ENCODE results near the gene MAP2K2.
"Not testable (repeated sequence)": the region's sequence is repeated elsewhere in the genome, so short reads cannot be mapped to it uniquely, and the experiment has no call there.

The MAP2K2 gene

GRCh38 chr19:4123615-4124568 lies at the start of gene MAP2K2:
TSS of gene MAP2K2 (minus strand) at chr19:4124122. CDS start at chr19:4123875, 247 bp downstream.
- DNase-seq = peak; percentile 88

GRCh38 chr19:4172861-4173473 lies 49.0 kb upstream of the MAP2K2 start:
- DNase-seq = no peak

DNA sequence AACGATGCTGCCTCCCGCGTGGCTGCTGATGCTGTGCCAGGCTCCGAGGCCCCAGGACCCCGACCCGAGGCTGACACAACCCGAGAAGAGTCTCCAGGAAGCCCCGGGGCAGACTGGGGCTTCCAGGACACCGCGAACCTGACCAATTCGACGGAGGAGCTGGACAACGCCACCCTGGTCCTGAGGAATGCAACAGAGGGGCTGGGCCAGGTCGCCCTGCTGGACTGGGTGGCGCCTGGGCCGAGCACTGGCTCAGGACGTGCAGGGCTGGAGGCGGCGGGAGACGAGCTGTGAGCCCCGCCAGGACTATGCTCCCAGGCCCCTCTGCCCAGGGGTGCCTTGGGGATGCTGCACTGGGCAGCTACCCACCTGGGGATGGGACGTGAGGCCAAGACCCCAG lies 47.8 kb upstream of the MAP2K2 start:
- no peak for DNase-seq

DNA sequence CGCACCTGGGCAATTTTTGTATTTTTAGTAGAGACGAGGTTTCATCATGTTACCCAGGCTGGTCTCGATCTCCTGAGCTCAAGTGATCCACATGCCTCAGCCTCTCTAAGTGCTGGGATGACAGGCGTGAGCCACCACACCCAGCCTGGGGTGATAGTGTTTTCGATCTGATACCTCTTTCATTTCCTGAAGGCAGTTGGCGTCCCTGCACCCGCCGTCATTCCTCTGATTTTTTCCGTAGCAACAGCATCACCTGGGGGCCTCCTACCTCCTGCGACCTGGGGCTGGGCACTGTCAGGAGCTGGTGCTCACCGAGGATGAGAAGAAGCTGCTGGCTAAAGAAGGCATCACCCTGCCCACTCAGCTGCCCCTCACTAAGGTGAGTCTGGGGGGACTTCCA lies 40.3 kb upstream of the MAP2K2 start:
- DNase-seq = no peak

DNA sequence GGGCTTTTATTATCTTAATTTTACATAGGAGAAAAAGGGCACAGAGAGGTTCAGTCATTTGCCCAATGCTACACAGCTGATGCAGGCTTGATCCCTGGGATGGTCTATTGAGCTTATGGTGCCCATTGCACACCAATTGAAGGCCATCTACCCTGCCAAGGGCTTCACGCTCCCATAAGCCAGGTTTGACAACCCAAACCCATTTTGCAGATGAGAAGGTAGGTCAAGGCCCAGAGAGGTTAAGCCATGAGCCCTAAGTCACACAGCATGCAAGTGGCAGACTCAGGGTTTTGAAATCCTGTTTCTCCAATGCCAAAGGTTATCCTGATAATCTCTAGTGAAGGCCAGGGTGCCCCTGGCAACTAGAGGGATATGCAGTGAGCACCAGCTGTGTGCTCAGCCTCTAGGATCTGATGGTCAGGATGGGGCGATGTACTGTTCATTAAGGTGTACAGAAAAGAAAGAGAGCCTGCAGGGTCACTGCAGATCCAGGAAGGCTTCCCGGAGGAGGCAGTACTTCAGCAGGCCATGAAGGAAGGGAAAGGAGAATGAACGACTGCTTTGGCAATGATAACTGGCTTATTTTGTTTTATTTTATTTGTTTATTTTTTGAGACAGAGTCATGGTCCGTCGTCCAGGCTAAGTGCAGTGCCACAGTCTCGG lies 37.6 kb upstream of the MAP2K2 start:
- DNase-seq = no peak

DNA sequence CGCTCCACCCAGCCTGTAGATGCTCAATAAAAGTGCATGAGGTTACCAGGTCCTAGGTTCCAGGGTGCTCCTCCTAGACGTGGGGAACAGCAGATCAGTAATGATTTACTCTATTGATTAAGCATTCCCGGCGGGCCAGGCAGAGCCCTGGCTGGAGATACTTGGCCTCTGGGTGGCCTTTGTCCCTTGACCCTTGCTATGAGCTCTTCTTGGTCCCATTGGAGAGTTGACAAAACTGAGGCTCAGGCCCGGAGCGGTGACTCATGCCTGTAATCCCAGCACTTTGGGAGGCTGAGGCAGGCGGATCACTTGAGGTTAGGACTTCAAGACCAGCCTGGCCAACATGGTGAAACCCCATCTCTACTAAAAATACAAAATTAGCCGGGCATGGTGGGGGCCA lies 34.0 kb upstream of the MAP2K2 start:
- DNase-seq = not testable (repeated sequence)

DNA sequence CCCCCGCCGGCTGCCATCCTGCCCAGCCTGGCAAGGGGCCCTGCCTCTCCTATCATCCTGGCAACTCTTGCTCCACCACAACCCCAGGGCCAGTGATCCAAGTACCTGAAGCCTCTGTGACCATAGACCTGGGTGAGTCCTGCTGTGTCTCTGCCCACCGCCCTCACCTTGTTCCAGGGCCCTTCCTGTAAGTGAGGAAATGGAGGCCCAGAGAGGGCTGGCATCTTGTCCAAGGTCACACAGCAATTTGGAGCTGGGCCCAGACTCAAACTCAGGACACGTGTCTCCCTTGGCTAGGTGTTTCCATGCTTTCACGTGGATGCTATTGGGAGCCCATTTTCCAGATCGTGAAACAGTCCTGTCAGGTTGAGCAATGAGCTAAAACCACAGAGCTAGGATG lies 33.2 kb upstream of the MAP2K2 start:
- no peak for DNase-seq

DNA sequence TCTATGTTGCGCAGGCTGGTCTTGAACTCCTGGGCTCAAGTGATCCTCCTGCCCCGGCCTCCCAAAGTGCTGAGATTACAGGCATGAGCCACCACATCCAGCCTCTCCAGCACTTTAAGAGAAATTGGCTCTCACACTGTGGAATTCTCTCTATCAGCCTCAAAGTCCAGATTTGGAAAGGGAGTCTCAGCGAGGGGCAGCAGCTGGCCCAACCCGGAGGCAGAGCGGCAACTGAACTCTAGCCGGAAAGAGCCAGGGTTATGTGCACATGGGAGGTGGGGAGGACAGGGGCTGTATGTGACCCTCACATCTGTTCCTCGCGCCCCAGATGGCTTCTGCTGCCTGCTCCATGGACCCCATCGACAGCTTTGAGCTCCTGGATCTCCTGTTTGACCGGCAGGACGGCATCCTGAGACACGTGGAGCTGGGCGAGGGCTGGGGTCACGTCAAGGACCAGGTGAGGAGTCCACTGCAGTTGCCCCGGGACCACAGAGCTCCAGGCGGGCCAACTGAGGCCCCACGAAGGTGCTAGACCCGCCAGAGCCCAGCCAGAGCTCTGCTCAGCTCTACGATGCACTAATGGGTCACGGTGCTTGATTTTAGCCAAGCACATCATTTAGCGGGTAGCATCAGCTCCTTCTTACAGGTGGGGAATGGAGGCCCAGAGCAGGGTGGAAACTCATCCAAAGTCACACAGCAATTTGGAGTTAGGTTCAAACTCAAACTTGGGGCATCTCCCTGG lies 30.8 kb upstream of the MAP2K2 start:
- DNase-seq = no peak

- no peak for DNase-seq
Observed at GRCh38 chr19:4152241-4152998, 28.5 kb upstream of the MAP2K2 start.

- no peak for DNase-seq
Observed at GRCh38 chr19:4151623-4152022, 27.7 kb upstream of the MAP2K2 start.

- no peak for DNase-seq
Observed at GRCh38 chr19:4149518-4150288, 25.8 kb upstream of the MAP2K2 start.

GRCh38 chr19:4144666-4145249 lies 20.8 kb upstream of the MAP2K2 start:
- DNase-seq = no peak

DNA sequence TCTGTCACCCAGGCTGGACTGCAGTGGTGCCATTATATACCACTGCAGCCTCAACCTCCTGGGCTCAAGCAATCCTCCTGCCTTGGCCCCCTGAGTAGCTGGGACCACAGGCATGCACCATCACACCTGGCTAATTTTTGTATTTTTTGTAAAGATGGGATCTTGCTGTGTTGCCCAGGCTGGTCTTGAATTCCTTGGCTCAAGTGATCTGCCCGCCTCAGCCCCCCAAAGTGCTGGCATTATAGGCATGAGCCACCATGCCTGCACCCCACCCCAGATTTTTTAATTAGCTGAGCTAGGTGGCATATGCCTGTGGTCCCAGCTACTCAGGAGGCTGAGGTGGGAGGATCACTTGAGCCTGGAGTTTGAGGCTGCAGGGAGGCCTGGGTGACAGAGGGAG lies 19.0 kb upstream of the MAP2K2 start:
- DNase-seq = not testable (repeated sequence)

DNA sequence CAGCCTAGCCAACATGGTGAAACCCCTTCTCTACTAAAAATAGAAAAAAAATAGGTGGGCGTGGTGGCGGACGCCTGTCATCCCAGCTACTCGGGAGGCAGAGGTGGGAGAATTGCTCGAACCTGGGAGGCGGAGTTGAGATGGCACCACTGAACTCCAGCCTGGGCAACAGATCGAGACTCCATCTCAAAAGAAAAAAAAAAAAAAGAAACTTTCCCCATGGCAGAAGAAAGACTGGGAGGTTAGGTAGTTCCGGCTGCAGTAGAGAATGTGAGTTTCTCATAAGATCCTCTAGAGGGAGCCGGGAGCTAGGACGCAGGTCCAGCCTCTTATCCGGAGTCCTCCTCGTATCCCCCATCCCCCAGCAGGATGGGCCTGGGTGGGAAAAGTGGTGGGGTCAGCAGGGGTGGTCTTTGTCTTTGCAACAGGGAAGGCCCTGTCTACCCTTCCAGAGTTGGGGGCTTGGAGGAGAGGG lies 16.4 kb upstream of the MAP2K2 start:
- peak; percentile 16 for DNase-seq

GRCh38 chr19:4139614-4140236 lies 15.8 kb upstream of the MAP2K2 start:
- DNase-seq = peak; percentile 5

DNA sequence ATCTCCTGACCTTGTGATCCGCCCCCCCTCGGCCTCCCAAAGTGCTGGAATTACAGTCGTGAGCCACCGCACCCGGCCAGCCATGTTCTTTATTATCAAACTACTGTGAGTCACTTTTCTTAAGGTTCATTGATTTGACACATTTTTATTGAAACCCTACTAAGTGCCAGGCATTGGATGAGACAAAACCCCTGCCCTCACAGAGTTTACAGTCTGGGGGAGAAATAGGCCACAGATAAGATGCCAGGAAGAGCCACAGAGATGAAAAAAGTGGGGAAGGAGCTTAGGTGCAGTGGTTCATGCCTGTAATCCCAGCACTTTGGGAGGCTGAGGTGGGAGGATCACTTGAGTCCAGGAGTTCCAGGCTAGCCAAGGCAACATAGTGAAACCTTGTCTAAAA lies 14.5 kb upstream of the MAP2K2 start:
- DNase-seq = no peak

- no peak for DNase-seq
Observed at GRCh38 chr19:4136680-4137088, 12.8 kb upstream of the MAP2K2 start.

GRCh38 chr19:4135386-4135785 lies 11.5 kb upstream of the MAP2K2 start:
- not testable (repeated sequence) for DNase-seq

GRCh38 chr19:4134351-4134750 lies 10.4 kb upstream of the MAP2K2 start:
- DNase-seq = no peak

- no peak for DNase-seq
Observed at GRCh38 chr19:4130744-4131438, 7.0 kb upstream of the MAP2K2 start.
